Endothelial cell of umbilical vein (primary cell): ENCODE measurements around the gene CD248. TPM values are rescaled to one million over a fixed set of nuclear protein-coding genes. Genes with fewer than 3 reads are reported as not detected.

Source experiments
- BruUV-seq: library from RNA; stranded (reverse); fragments of 400-500 nt; replicated peaks from 2 replicates; lab custom pipeline; 2021; lab: Mats Ljungman, UMichigan
- CTCF ChIA-PET: fragments of 300-600, 350-600 bp; sonication (Branson Sonifier 250); formaldehyde crosslinking; loops from one replicate; lab custom pipeline; 2021; ENCODE audit warnings: antibody characterized with exemption, inconsistent platforms; lab: Charles Lee
- POLR2A ChIA-PET: fragments of 300-600, 350-600 bp; sonication (Branson Sonifier 250); formaldehyde crosslinking; loops from one replicate; lab custom pipeline; 2021; ENCODE audit warnings: antibody characterized with exemption, inconsistent platforms; lab: Charles Lee
- DNase-seq: peaks from one replicate; pipeline ENCODE4 v3.0.0-alpha.2; 2011; ENCODE audit warnings: low read depth, low spot score
- FAIRE-seq: peaks from 2 replicates; lab custom pipeline; 2011; peaks lifted over from hg19 to GRCh38; lab: Jason Lieb, UNC
- H2AFZ ChIP-seq: 2 replicates; pipeline ENCODE4 v1.6.0; 2012; ENCODE audit warnings: low read depth, low read length, control low read depth, inconsistent platforms
- H3K27ac ChIP-seq: 2 replicates; pipeline ENCODE4 v1.5.1; 2011; ENCODE audit warnings: low read depth, mild to moderate bottlenecking, control low read depth, low read length, moderate library complexity; ENCODE audit not compliant: insufficient read depth
- H3K27me3 ChIP-seq, 2 experiments: 2 replicates each; pipeline versions ENCODE4 v1.6.0 to v1.6.1; 2011; ENCODE audit warnings: low read length in 2 of 2, mixed read lengths in 1 of 2; ENCODE audit not compliant: control insufficient read depth in 2 of 2, insufficient read depth in 2 of 2
- H3K36me3 ChIP-seq, 2 experiments: 2 replicates in 1 of 2; 3 replicates in 1 of 2; pipeline ENCODE4 v1.5.1; 2011; ENCODE audit warnings: low read length in 2 of 2, mild to moderate bottlenecking in 1 of 2, moderate library complexity in 1 of 2; ENCODE audit not compliant: control insufficient read depth in 2 of 2, insufficient read depth in 2 of 2; ENCODE audit errors: extremely low read depth in 1 of 2
- H3K4me1 ChIP-seq: 3 replicates; pipeline ENCODE4 v1.5.1; 2011; ENCODE audit warnings: mild to moderate bottlenecking, low read length; ENCODE audit not compliant: control insufficient read depth, insufficient read depth; ENCODE audit errors: extremely low read depth
- H3K4me2 ChIP-seq: 2 replicates; pipeline ENCODE4 v1.6.1; 2011; ENCODE audit warnings: low read length, control low read depth, mixed read lengths; ENCODE audit not compliant: insufficient read depth
- H3K4me3 ChIP-seq, 3 experiments: fragments of 200-600 bp in 1 of 3; sonication (generic), shearing (Covaris generic) in 1 of 3; replicated peaks in 1 of 3; 2 replicates each; pipeline ENCODE4 v1.5.1; 2011 to 2016; ENCODE audit warnings: control low read depth in 3 of 3, low read length in 3 of 3, mild to moderate bottlenecking in 2 of 3, inconsistent platforms in 1 of 3, low read depth in 1 of 3, moderate library complexity in 1 of 3; ENCODE audit not compliant: insufficient read depth in 1 of 3
- H3K79me2 ChIP-seq: 2 replicates; pipeline ENCODE4 v1.6.0; 2012; ENCODE audit warnings: low read length, inconsistent platforms; ENCODE audit not compliant: control insufficient read depth, insufficient read depth
- H3K9ac ChIP-seq: replicated peaks from 2 replicates; pipeline ENCODE3; 2011; ENCODE audit warnings: low read length, control low read depth; ENCODE audit not compliant: insufficient read depth; ENCODE audit errors: extremely low read depth
- H3K9me1 ChIP-seq: replicated peaks from 3 replicates; pipeline ENCODE4 v1.6.0; 2011; ENCODE audit warnings: mild to moderate bottlenecking, low read length; ENCODE audit not compliant: control insufficient read depth, insufficient read depth; ENCODE audit errors: extremely low read depth
- H3K9me3 ChIP-seq: replicated peaks from 2 replicates; pipeline ENCODE4 v1.5.1; 2012; ENCODE audit warnings: low read length, inconsistent platforms; ENCODE audit not compliant: control insufficient read depth, insufficient read depth
- H4K20me1 ChIP-seq: replicated peaks from 2 replicates; pipeline ENCODE3; 2011; ENCODE audit warnings: mild to moderate bottlenecking, low read length; ENCODE audit not compliant: control insufficient read depth, insufficient read depth; ENCODE audit errors: extremely low read depth
- EZH2 ChIP-seq: IDR thresholded peaks from 2 replicates; pipeline ENCODE4 v1.6.1; 2012; ENCODE audit warnings: borderline replicate concordance, low read depth, mild to moderate bottlenecking, moderate library complexity, low read length, inconsistent platforms; ENCODE audit not compliant: severe bottlenecking
- FOS ChIP-seq: IDR thresholded peaks from 2 replicates; pipeline ENCODE4 v1.6.1; 2011; ENCODE audit warnings: mild to moderate bottlenecking, low read length, moderate library complexity, borderline replicate concordance; ENCODE audit not compliant: insufficient read depth
- GATA2 ChIP-seq: IDR thresholded peaks from 2 replicates; pipeline ENCODE4 v1.7.0; 2011; ENCODE audit warnings: low read depth, mild to moderate bottlenecking, moderate library complexity, mixed read lengths, low read length; ENCODE audit not compliant: insufficient read length, insufficient read depth
- JUN ChIP-seq: IDR thresholded peaks from 2 replicates; pipeline ENCODE4 v1.6.1; 2011; ENCODE audit warnings: borderline replicate concordance, low read depth; ENCODE audit not compliant: insufficient read length, insufficient read depth
- MYC ChIP-seq: IDR thresholded peaks from one replicate; pipeline ENCODE4 v1.6.1; 2011; ENCODE audit warnings: mild to moderate bottlenecking, low read depth, low read length
- POLR2A ChIP-seq: IDR thresholded peaks from 2 replicates; pipeline ENCODE4 v1.6.1; 2012; ENCODE audit warnings: low read depth, mild to moderate bottlenecking, control low read depth, low read length
- POLR2AphosphoS5 ChIP-seq: IDR thresholded peaks from 2 replicates; pipeline ENCODE4 v1.6.1; 2012; ENCODE audit warnings: low read depth, mild to moderate bottlenecking, control low read depth, low read length, moderate library complexity; ENCODE audit not compliant: insufficient read depth
- dilution Hi-C: fragments of 300-500 bp; cut with MboI; formaldehyde crosslinking; loops from one replicate; pipeline ENCODE4 v1.15.0; 2019; ENCODE audit warnings: low sequenced_read_pairs; ENCODE audit not compliant: extremely low pct_ligation_motif_present
- intact Hi-C: fragments of 100-400 bp; cut with micrococcal nuclease; formaldehyde crosslinking; loops from one replicate; pipeline ENCODE4 v1.10.0; 2022
- polyA plus RNA-seq, 4 experiments: library from polyadenylated mRNA; depleted of rRNA in 3 of 4; stranded (reverse) in 3 of 4; unstranded in 1 of 4; fragments of >200 nt; gene quantifications; 2 replicates each; pipeline versions ENCODE4 v1.2.1 to v1.2.3, GENCODE V29; 2011 to 2012; ENCODE audit warnings: missing spikeins in 1 of 4
- total RNA-seq: library from RNA; stranded (reverse); gene quantifications from 2 replicates; pipeline ENCODE4 v1.2.3, GENCODE V29; 2021
- TF ChIP-seq, protein P1 (sequence below), 2 donors: IDR thresholded peaks; 1 replicate in 1 of 2; 2 replicates in 1 of 2; pipeline ENCODE4 v1.5.1; 2011; ENCODE audit warnings: low read length in 2 of 2, mild to moderate bottlenecking in 2 of 2, moderate library complexity in 2 of 2, control low read depth in 1 of 2, inconsistent platforms in 1 of 2, low read depth in 1 of 2; ENCODE audit not compliant: insufficient read depth in 1 of 2; ENCODE audit errors: extremely low read depth in 1 of 2
- TF ChIP-seq, protein P2 (sequence below): IDR thresholded peaks from 2 replicates; pipeline ENCODE4 v1.6.1; 2011; ENCODE audit not compliant: insufficient read depth, insufficient read length

CD248 gene
- total and polyA plus RNA-seq, 2 donors (not counting 3 experiments of a cell fraction or from before 2014, with no cell fraction given), result 0.10 TPM; not detected in 1

DNA sequence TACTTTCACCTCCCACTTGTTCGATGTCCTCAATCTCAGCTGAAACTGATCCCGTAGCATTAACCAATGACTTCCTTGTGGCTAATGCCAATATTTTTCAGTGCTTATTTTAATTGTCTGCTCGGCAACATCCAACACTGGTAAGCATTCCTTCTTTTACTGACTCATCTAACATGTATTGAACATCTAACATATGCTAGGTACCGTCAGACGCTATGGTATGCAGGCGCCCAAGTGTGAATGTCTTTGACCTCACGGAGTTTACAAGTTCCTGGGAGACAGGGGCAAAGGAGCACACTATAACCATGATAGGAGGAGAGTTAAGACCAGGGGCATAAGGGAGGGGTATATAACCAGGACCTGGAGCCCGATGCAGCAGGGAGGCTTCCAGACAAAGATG lies 26.3 kb upstream of the CD248 start:
- Histone ChIP-seq H4K20me1 (no peaks in the 10 kb centered on the region), H2AFZ (no peak overlapping the region), H3K27ac (no peak overlapping the region), H3K36me3 (peaks cover 0 to 21% of the 10 kb centered on the region in 2 experiments), H3K4me3 (no peak overlapping the region), H3K4me2 (no peak overlapping the region), H3K27me3 (no peaks in the 10 kb centered on the region), H3K4me1 (peaks cover 14% of the 10 kb centered on the region), H3K9ac (no peak overlapping the region), H3K79me2 (peaks cover 19% of the 10 kb centered on the region), H3K9me3 (no peaks in the 10 kb centered on the region), H3K9me1 (no peaks in the 10 kb centered on the region)
- DNase-seq (no peak), FAIRE-seq (no peak)
- intact Hi-C loops, result no loop called here
- no TSS peak for BruUV-seq
- CTCF ChIA-PET, result no interaction called here
- TF ChIP-seq MYC (no peak), POLR2A (no peak), JUN (no peak), FOS (no peak), POLR2AphosphoS5 (no peak), GATA2 (no peak), EZH2 (no peak)
- TF ChIP-seq, protein P1, sequence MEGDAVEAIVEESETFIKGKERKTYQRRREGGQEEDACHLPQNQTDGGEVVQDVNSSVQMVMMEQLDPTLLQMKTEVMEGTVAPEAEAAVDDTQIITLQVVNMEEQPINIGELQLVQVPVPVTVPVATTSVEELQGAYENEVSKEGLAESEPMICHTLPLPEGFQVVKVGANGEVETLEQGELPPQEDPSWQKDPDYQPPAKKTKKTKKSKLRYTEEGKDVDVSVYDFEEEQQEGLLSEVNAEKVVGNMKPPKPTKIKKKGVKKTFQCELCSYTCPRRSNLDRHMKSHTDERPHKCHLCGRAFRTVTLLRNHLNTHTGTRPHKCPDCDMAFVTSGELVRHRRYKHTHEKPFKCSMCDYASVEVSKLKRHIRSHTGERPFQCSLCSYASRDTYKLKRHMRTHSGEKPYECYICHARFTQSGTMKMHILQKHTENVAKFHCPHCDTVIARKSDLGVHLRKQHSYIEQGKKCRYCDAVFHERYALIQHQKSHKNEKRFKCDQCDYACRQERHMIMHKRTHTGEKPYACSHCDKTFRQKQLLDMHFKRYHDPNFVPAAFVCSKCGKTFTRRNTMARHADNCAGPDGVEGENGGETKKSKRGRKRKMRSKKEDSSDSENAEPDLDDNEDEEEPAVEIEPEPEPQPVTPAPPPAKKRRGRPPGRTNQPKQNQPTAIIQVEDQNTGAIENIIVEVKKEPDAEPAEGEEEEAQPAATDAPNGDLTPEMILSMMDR (IDR thresholded peaks at IDR 0.05; ENCODE audit: extremely low read depth in 1 of 2, insufficient read depth in 1 of 2, low read depth in 1 of 2, low read length in 2 of 2), result no peak
- TF ChIP-seq, protein P2, sequence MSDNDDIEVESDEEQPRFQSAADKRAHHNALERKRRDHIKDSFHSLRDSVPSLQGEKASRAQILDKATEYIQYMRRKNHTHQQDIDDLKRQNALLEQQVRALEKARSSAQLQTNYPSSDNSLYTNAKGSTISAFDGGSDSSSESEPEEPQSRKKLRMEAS, result no peak
- dilution Hi-C loops, result no loop called here
- POLR2A ChIA-PET, result no interaction called here
